HG03565 (cell line): ENCODE results near the gene C22orf39.

Source experiments
- ATAC-seq: cut with Tn5 transposase; IDR thresholded peaks from one replicate; pipeline ENCODE4 v1.9.1; 2021; ENCODE audit warnings: mild to moderate bottlenecking, moderate library complexity; ENCODE audit not compliant: unreplicated experiment

C22orf39 gene

DNA sequence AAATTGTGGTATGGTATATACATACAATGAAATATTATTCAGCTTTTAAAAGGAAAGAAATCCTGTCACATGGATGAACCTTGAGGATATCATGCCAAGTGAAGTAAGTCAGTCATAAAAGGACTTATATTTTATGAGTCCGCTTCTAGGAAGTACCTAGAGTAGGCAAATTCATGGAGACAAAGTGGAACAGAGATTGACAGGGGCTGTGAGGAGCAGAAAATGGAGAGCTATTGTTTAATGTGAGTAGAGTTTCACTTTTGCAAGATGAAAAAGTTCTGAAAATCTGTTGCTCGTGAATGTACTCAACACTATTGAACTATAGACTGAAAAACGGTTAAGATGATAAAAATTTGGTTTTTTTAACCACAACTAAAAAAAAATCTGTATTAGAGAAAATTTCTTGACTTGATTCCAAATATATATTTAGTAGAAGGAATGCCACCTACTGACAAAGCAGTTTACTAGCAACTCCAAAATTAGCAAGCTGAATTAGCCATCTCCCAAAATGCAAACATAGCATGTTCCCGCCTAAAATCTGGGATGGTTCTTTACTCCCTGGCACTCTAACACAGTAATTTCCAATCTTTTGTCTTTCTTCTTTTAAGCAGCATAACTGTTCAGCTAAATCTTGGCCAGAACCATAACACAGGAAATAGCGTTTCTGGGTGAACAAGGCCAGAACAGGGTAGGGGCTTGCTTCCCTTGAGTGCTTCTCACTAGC is 30.0 kb upstream of the C22orf39 start:
- no peak for ATAC-seq

DNA sequence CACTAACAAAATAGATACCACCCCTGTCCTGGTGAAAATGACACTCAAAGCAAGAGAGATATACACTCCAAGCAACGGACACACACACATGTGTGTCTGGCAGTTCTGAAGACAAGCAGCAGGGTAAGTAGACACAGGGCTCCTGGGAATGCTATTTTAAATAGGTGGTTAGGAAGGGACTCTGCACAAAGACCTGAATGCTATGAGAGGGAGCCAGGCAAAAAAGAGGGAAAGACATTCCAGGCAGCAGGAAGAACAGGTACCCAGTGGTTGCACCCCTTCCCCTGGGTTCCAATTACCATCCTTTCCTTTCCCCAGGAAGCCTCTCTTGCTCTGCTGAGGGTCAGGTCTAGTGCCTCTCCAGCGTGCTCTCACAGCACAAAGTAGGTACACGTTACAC is 28.5 kb upstream of the C22orf39 start:
- no peak for ATAC-seq

DNA sequence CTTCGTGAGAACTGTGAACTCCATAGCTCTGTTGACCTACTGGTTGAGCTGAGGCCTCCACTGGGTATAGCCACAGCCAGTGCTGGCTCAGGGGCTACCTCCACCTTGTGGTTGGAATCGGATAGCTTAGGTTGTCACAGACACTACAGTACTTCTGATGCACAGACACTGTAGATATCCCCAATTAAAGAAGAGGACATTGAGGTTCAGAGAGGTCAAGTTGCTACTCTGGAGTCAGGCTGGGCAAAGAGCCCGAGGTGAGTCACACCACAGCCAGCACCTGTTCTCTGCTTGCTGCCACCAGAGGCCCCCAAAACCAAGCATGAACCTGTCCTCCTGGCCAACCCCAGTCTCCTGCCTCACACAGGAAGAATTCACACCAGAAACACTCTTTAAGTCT is 26.1 kb upstream of the C22orf39 start:
- ATAC-seq: no peak

DNA sequence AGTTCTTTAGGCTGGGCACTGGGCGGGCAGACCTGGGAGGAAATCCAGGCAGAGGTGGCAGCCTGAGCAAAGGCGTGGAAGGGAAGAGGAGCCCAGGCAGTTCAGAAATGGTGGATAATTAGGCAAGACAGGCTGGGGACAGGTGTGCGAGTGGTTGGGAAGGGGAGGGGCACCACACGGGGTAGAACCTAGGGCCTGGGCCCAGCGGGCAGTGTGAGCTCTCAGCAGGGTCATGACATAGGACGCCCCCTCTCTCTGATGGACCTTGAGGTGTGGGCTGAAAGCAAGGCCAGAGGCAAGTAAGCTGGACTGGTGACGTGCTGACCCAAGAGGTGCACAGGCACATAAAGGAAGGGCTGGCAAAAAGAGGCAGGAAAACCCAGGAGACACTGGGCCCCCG is 24.7 kb upstream of the C22orf39 start:
- ATAC-seq: no peak

DNA sequence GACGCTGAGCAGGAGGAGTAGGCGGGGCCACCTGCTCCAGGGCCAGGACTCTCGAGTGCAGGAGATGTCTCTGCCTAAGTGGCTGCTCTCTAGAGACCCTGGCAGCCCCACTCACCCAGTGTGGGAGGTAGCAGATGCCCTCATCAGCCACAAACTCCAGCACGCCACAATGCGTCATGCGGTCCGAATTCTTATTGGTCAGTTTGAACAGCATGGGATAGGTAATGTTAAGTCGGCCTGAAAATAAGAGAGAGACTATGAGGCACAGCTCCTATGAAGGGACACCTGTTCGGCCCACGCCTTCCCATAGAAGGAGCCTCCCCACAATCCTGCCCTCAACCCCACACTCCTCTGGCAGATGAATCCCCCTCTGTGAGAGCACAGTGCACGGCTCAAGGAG is 24.1 kb upstream of the C22orf39 start:
- no peak for ATAC-seq

DNA sequence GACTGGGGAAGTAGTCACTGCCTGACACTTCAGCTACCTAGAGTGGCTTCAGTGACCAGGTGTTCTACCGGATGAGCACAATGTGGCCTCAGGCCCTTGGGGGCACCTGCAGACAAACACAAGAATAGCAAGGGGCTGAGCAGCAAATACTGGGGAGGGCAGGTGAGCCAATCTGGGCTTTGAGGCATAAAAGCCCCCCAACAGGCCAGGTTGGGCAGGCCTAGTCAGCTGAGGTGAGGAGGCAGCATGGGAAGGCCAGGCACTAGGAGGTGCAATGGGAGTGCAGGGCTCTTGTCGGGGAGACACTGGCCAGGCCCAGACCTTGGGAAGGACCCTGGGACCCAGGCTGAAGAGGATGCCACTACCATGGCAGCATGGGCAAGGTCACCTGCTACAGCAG is 22.5 kb upstream of the C22orf39 start:
- ATAC-seq: no peak

DNA sequence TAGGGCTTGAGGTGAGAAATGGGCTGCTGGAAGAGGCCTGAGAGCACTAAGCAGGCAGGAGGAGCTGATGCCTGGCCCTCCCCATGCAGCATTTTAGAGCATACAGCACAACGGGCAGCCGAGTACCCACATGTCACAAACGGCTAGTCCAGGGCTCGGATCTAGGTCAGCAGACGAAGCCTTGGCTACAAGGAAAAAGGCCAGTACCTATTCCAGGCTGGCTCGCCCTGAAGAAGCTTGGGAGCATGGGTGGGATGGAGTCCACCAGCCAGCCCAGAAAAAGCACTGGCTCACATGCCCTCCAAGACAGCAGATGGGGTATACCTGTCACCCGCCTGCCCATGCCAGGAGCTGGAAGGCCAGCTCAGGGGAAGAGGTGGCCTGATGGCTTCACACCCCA is 21.9 kb upstream of the C22orf39 start:
- no peak for ATAC-seq

DNA sequence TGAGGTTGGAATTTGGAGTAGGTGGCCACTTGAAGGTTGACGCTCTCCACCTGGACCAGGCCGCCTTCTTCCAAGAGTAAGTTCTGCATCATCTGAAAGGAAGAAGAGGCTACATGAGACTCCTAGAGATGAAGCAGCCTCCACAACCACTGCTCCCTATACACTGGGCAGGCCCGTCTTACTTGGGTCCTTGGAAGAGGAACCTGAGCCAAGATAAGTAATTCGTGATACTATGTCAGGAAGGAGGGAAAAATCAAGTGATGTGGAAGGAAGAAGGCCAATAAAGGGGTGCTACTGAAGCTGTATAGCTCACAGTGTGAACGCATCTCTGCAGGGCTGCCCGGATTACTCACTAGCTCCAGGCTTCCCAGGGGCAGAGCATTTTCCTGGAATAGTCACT is 20.4 kb upstream of the C22orf39 start:
- no peak for ATAC-seq

DNA sequence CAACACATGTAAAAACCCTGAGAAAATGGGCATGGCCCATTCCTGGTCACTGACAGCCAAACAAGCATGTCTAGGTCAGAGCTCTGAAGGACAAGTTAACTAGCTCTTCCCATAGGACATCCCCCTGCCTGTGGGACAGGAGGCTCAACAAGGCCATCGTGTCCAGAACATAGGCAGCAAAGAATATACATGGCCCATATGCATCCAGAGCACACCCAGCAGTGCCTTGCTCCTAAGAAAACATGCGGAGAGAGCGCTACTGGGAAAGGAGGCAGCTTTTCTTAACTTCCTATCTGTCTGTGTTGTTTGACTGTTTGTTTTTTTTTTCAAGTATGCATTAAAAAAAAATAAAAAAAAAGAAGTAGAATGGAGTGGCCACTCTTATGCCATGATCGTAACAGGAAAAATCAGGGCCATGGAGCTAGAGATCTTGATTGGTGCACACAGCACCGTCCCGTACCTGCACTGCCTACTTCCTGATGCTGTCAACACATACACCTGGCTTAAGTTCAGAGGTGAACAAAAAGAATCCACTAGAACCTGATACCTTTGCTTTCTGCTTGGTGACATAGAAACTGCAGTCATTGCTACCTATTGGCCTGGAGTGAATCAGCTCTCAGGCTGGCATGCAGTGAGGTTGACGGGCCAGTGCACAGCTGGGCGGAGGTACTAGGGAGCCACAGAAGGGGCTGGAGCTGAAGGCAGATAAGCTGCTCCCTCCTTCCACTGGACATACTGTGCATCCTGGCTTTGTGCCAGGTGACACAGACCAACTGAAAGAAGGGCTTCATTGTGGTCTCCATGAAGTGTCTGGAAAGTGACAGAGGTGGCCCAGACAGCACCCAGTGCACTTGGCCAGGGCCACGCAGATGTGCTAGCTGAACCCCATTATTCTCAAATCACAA is 19.6 kb upstream of the C22orf39 start:
- ATAC-seq: no peak

DNA sequence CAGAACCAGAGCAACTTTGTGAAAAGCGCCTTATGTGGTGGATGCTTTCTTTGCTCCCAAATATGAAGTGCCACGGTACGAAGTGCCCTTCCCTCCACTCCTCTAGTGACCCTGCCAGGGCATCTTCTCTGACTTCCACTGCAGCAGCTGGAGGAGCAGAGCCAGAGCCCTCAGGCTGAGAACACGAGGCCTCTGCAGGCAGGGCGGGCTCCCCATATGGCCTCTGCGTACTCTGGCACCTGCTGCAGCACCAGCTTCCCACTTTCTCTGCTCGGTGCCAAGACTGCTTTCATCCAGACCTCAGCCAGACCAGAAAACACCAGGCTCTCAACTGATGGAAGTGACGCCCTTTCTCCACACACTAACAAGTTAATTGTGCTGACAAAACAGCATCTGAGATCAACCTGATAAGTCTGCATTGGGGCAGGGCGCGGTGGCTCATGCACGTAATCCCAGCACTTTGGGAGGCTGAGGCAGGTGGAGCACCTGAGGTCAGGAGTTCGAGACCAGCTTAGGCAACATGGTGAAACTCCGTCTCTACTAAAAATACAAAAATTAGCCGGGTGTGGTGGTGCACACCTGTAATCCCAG is 18.7 kb upstream of the C22orf39 start:
- ATAC-seq: no peak

DNA sequence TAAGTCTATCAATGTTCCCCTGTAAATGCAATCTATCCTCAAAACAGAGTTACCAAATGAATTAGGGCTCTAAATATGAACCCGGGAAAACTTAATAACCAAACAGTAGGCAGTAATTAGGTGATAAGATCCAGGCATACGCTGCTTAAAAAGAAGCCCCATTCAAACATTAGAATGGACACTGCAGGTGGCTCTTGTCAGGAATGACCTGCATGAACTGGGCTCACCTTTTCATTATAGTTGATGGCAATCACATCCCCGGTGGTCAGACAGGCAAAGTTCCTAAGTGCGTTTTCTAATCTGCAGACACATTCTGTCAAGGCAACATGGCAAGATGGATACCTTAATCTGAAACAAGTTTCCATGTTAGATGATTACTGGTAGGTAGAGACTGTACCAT is 17.5 kb upstream of the C22orf39 start:
- no peak for ATAC-seq

DNA sequence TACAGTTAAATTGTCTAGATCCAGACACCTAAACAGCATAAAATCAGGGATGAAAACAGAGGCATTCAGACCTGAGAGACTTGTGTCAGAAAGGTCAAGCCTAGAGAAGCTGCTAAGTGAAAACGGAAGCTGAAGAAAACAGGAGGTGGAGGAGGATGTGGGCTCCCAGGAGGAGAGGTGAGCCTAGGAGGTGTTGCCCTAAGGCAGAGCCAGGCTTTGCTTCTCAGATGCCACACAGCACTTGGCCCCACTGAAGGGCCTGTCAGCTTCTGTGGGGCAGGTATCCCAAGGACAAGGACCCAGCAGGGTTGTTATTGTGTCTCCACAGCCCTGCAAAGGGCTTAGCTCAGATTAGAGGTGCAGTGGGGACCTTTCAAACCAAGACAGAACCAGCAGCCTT is 17.0 kb upstream of the C22orf39 start:
- ATAC-seq: no peak

DNA sequence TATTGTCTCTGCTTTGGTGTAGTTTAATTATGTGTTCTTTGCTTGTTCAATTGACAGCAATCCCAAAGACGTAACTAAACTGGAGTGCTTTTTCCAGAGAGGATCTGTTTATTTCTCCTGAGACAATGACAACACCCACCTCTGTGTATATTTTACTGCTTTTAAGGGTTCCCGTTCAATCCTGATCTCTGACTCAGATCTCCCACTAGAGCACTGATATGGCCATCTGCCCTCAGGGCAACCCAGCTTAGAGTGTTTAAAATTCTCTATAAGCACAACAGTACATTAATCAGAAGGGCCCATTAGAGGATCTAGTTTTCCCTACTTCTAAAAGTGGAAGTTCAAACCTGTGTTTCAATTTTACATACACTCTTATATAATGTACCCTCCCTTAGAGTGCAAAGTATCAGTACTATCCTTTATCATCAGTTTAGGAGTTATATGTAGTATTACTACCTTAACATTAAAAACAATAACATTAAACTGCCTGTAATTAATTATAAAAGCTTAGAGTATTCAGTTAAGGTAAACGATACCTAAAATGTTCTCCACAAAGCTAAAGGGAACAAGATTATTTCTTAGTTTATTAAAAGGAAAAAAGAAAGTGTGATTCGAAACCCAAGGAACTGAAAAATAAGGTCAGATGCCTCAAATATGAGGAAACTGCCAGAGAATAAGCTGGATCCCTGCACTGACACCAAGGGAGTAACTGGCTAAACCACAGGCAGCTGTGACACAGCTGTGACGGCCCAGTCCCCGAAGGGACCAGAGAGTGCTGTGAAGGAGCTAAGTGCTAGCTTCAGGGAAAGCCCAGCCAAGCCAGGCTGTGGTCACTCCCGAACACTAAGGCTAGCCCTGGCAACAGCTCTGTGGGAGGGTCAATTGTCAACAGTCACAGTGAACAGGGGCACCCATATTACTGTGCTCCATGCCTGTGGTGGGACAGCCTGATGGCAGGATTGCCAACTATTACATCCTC is 16.3 kb upstream of the C22orf39 start:
- no peak for ATAC-seq

DNA sequence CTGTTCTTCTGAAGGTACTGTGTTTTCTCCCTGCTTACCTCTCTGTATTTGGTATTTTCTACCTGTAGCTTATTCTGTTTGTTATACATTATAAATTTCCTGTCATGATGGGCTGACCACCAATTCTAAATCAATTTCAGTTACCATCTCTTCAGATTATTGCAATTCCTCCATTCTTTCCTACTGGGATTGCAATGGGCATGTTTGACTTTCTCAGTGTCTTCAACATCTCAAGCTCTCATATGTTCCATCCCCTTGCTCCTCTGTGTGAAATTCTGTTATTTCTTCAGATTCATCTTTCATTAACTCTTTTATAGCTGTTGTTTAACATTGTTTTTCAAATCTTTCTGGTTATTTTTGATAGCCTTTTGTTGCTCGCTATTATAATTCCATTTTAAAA is 15.5 kb upstream of the C22orf39 start:
- no peak for ATAC-seq

DNA sequence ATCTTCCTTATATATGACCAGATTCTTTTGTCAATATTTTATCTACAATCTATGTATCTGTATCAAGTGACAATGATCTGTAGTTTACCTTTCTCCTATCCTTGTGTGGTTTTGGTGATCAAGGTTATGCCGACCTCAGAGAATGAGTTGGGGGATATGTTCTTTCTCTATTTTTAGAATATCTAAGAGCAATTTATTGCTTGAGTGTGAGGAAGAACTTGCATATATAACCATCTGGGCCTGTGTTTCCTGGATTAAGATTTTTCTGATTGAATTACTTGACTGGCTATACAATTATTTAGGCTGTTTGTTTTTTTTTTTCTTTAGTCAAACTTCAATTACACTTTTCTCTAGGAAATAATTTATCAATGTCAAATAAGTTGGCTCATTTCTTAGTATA is 14.0 kb upstream of the C22orf39 start:
- ATAC-seq: no peak

DNA sequence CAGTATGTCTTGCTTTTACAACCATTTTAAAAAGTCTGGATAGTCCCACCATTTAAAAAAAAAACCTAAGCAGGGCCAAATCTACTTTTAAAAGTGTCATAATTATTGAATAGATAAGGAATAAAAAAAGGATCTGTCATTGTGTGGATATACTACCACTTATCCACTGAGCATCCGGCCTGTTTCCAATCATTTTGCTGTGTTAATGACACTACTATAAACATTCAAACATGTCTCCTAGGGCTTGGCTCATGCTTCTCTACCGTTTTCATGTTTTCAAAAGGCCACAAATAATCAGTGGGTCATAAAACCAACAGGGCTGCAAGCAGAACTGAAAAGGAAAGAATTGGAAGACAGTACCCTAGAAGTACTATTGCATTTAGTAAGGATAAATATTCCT is 12.5 kb upstream of the C22orf39 start:
- ATAC-seq: no peak

DNA sequence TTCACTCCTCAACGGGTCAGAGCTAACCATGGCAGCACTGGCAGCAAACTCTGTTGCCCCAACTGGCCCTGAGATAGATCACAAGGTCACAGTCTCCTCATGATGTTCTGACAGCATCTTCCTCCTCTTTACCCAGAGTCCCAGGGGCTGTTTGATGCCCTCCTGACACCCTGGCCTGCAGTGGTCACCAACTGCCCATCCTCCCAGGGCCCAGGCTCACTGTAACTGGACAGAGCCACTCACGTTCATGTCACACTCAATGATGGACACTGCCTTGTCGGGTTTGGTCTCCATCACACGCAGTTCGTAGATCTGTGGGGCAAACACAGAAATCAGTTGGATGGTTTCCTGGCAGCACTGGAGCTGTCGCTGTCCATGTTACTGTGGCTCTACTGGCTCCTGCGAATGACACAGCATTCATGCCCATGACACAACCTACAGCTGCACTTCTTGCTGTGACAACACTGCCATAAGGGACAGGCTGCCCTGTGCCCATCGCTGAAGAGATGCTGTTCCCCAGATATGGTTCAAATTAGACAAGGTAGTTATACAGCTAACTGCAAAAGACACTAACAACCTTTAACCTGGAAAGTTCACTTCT is 10.4 kb upstream of the C22orf39 start:
- no peak for ATAC-seq

DNA sequence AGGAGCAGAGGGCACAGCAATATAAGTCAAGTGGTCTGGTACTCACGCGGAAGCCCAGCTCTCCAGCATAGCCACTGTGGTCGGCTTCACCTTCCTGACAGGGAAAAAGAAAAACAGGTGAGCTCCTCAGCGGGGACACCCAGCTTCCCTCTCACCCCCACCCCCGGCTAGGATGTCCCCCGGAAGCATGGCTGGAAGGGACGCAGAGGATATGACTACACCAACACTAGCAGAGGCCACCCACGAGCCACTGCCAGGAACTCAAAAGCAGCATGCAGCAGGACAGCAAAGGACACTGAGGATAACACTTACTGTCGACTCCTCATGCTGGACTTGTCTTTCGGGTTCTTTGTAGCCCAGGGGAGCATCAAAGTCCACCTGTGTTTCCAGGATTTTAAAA is 9.0 kb upstream of the C22orf39 start:
- no peak for ATAC-seq

DNA sequence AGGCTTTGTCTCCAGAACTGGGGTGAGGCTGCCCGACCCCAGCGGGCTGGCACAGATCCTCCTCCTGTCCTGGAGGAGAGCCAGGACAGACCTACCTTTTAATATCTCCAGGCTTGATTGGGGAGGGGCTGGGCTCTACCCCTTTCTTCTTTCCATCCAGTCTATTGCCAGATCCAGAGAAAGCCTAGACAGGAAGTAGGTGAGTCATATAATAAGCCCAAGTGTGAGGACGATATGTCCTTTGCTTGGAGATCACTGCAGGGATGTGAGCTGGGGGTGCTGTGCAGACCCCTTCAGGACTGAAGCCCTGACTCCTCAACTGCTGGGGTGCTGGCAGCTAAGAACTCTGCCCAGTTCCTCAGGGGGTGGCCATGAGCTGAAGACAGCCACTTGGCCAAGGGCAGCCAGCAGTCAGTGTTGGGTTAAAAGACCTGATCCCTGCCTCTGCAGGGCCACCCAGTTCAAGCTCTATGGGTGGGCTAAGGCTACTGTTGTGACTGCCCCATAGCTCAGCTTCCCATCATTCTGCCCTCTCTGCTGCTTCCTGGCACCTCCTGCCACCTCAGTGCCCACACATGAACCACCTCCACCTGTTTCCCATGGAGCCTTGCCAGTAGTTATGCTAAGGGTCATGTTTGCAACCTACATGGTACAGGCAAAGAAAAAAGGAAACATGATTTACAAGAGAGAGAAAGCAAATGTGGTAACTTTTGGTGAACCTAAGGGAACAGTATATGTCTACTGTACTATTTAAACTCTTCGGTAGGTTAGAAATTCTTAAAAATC is 8.3 kb upstream of the C22orf39 start:
- no peak for ATAC-seq

DNA sequence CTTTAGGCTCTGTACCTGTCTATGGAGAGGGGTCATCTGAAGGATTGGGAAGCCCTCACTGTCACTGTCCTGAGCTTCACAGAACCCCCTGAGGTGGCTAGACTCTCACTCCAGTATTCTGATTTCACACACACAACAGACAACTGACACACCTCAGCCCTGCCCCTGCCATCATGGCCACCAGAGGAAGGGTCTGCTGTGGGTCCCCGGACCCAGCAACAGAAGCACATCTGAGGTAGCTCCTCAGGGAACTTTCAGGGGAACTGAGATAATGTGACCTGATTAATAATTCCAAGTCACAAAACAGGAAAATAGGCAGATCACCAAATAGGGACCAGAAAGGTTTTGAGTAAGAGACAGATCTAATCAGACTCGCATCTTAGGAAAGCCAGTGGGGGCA is 7.5 kb upstream of the C22orf39 start:
- ATAC-seq: no peak
